ENCODE results near the gene LZIC. TPM values are rescaled to one million over a fixed set of nuclear protein-coding genes. Genes with fewer than 3 reads are reported as not detected.

LZIC gene
- total RNA-seq, 1 donor: 37.6 TPM

DNA sequence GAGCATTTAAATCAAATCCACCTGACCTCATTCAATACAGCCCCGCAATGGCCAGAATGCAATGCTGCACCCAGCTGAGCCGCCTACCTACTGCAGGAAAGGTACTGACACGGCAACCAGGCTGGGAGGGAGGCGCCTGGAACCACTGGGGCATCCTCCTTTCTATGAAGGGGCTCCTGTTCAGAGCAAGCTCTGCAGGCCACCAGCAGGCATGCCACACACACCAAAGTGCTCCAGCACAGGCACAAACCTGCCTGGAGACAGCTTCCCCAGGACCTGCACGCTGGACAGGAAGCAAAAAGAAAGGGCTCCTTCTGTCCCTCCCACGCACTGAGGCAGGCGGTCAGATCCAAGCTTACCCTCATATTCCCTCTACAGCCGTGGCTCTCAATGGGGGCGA, 54.3 kb downstream of the LZIC start:
- TF ChIP-seq, protein P1, sequence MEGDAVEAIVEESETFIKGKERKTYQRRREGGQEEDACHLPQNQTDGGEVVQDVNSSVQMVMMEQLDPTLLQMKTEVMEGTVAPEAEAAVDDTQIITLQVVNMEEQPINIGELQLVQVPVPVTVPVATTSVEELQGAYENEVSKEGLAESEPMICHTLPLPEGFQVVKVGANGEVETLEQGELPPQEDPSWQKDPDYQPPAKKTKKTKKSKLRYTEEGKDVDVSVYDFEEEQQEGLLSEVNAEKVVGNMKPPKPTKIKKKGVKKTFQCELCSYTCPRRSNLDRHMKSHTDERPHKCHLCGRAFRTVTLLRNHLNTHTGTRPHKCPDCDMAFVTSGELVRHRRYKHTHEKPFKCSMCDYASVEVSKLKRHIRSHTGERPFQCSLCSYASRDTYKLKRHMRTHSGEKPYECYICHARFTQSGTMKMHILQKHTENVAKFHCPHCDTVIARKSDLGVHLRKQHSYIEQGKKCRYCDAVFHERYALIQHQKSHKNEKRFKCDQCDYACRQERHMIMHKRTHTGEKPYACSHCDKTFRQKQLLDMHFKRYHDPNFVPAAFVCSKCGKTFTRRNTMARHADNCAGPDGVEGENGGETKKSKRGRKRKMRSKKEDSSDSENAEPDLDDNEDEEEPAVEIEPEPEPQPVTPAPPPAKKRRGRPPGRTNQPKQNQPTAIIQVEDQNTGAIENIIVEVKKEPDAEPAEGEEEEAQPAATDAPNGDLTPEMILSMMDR (IDR thresholded peaks at IDR 0.05; ENCODE audit: insufficient read depth, low read depth, low read length): no peak
- no peak for DNase-seq (ENCODE audit: low read depth)
- no peak overlapping the region for H3K4me3 ChIP-seq (ENCODE audit: low read depth, low read length)

DNA sequence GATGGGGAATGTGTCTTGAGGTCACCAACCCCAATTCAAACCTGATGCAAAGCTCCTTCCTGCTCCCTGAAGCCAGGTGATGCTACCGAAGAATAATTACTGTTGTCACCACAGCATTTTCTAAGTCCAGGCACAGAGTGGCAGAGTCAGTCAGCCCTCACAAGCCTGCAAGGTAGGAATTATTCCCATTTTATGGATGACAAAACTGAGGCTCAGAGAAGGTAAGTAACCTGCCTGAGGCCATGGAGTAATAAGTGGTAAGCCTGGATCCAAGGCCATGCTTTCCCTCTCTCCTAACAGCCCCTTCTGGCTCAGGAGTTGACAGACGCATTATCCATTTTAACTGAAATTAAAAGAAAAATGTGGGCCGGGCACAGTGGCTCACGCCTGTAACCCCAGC, 56.1 kb downstream of the LZIC start:
- no peak overlapping the region for H3K4me3 ChIP-seq (ENCODE audit: low read depth, low read length)
- TF ChIP-seq, protein P1 (IDR thresholded peaks at IDR 0.05; ENCODE audit: insufficient read depth, low read depth, low read length): no peak
- no peak for DNase-seq (ENCODE audit: low read depth)

DNA sequence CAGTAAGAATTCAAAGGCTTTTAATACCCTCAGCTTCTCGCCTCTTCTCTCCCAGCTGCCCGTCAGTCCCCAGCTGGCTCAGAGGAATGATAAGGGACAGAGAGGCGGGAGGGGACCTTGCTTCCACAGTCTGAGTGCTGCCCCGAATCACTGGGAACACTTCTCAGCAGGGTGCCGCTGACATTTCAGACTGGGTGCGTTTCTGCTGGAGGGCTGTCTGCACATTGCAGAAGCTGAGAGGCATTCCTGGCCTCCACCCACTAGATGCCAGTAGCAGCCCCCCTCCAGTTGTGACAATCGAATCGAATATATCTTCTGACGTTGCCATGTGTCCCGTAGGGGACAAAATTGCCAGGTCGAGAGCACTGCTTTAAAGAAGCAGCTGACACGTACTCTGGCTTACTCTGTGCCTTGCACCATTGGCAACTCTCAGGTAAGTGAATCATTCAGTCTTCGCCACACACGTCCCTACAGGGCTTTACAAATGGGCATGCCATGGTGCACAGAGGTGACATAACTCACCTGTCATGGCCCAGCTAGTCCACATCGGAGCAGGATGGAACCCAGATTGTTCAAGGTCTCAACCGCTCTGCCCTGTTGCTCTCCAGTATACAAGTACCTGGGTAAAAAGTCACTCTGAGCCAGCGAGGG, 57.0 kb downstream of the LZIC start:
- TF ChIP-seq, protein P1 (IDR thresholded peaks at IDR 0.05; ENCODE audit: insufficient read depth, low read depth, low read length): no peak
- no peak overlapping the region for H3K4me3 ChIP-seq (ENCODE audit: low read depth, low read length)
- DNase-seq (ENCODE audit: low read depth): no peak

DNA sequence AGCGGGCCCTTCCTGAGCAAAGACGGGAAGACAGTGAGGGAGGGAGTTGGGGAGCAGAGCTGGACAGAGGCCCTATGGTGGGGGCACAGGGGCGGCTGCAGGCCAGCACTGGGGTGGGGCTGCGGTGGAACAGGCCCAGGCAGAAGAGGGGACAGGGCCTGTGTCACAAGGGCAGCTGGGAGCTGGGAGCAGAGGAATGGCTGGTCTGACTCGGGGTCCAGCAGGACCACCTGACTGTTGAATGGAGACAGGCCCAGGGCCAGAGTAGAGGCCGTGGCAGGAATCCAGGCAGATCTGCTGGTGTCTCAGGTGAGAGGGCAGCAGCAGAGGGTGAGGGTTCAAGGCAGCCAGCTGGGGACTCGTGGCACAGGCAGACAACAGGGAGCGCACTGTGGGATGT, 58.4 kb downstream of the LZIC start:
- H3K4me3 ChIP-seq (ENCODE audit: low read depth, low read length): no peak overlapping the region
- TF ChIP-seq, protein P1 (IDR thresholded peaks at IDR 0.05; ENCODE audit: insufficient read depth, low read depth, low read length): no peak
- no peak for DNase-seq (ENCODE audit: low read depth)

DNA sequence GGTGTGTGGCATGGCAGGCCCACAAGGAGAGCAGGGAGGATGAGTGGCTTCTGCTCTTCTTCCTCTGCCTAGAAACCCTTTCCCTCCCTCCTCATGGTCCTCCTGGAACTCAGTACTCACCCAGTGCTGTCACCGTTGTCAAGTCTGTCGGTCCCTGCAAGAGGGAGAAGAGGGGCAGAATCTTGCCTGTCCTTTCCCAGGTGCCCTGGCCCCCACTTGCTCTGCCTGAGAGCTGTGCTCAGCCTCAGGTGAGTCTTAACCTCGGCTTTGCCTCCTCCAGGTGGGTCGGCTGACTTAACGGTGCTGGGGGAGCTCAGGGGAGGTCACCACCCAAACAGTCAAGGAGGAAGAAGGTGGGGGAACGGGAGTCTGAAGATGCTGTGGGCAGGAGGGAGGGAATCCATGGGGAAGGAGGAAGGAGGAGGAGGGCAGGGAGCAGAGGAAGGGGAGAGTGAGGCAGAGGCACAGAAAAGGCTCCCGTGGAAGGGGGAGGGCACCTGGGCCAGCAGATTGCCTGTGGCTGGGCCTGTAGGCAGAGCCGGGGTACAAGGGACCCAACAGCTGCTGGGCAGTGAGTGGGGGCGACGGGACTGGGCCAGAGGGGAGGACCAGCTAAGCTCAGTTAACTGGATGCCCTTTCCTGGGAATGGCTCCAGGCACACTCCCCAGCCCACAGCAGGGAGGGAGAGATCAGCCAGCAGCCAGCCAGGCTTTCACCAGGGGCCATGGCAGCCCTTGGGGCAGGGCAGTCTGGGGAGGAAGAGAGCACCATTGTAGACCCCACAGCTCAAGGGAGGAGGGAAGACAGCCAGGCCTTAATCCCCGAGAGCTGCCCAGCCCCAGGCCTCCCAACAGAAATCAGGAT, 59.4 kb downstream of the LZIC start:
- H3K4me3 ChIP-seq (ENCODE audit: low read depth, low read length): no peak overlapping the region
- TF ChIP-seq, protein P1 (IDR thresholded peaks at IDR 0.05; ENCODE audit: insufficient read depth, low read depth, low read length): no peak
- DNase-seq (ENCODE audit: low read depth): no peak

DNA sequence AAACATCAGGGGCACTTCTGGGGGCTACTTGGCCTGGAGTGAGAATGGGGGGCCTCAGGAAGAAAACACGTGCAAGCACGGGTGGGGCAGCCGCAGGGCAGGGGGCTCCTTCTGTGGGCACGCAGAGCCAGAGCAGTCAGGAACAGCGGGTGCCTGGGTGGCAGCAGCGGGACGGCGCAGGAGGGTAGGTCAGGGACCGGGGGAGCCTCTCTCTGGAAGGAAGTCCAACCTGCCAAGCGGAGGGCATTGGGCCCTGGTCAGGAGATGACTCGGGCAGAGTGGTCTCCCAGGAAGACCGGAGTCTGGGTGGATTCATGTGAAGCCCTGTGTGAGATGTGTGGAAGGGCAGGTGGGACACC, 60.3 kb downstream of the LZIC start:
- no peak for DNase-seq (ENCODE audit: low read depth)
- H3K4me3 ChIP-seq (ENCODE audit: low read depth, low read length): no peak overlapping the region
- TF ChIP-seq, protein P1 (IDR thresholded peaks at IDR 0.05; ENCODE audit: insufficient read depth, low read depth, low read length): no peak

Measured in fibroblast of villous mesenchyme (primary cell).